NOMO-1 treated with dmso at 0.1 percent for 144 hours (cell line): Measurements from ENCODE around the gene ARL15.

ENCODE experiments used
- DNase-seq: peaks from one replicate; lab custom pipeline; 2025; ENCODE audit not compliant: unreplicated experiment; lab: John Stamatoyannopoulos, UW

Gene ARL15

GRCh38 chr5:54214722-54215121, 95.7 kb downstream of the ARL15 start:
- no peak for DNase-seq

DNA sequence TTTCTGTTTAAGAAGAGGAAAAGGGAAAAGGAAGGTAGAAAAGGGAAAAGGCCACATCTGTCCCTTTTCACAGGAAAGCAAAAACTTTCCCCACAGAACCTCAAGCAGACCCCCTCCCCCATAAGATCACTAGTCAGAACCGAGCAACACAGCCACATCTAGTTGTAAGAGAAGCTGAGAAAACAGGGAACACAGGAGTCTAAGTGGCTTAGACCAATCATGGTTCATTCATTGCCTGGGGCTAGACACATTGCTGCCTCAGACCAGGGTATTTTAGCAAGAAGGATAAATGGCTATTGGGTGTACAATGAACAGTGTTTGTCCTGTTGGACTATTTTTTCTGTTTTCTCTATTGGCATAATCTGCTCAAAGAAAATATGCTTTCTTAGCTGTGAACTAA, 98.0 kb downstream of the ARL15 start:
- no peak for DNase-seq

- DNase-seq: no peak
These were observed 98.5 kb downstream of the ARL15 start for GRCh38 chr5:54211912-54212311.

GRCh38 chr5:54207566-54207965, 102.8 kb downstream of the ARL15 start:
- DNase-seq: no peak

DNA sequence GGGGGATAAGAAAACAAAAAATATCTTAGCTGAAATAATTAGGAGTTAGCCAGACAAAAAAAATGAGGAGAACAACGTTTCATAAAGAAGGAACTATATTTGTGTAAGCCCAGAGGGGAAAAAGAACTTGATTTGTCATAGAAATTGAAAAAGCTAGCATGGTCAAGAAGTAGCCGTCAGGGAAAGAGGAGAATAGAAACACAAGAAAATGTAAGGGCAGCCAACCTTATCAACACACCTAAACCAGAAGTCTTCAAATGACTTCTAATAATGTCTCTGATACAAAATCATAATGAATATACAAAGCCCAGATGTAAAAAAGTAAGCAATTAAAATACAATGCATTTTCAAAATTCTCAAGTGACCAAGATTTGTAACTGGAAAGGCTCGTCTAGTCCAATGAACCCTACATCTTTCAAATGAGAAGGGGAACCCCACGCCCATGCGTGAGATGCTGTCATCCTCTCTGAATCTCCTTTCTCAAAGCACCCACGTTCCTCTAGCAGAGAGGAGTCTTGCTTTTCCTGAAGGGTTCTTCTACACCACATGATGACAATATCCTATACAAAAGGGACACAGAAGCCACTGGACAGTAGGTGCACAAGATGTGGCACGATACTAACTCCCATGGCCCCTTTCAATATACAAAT, 103.7 kb downstream of the ARL15 start:
- DNase-seq: no peak

- no peak for DNase-seq
These were observed 104.5 kb downstream of the ARL15 start for GRCh38 chr5:54205918-54206317.

DNA sequence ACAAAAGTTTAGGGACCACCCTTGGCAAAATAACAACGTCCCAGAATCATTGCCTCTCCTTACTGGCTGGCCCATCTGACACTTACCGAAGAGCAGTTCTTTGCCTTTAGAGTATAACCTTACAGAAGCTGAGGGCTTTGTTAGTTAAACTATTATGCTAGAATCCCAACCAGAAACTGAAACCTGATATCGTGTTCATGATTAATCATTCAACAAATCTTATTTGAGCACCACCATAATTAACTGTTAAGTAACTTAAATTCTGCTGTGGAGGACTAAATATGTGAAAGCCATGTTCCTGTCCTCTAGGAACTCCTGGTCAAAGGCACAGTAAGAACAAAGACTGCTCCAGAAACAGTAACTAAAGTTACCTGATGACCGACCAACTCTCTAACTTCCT, 104.9 kb downstream of the ARL15 start:
- no peak for DNase-seq

- no peak for DNase-seq
These were observed 113.4 kb downstream of the ARL15 start for GRCh38 chr5:54197018-54197417.

GRCh38 chr5:54195701-54196100, 114.7 kb downstream of the ARL15 start:
- DNase-seq: no peak

DNA sequence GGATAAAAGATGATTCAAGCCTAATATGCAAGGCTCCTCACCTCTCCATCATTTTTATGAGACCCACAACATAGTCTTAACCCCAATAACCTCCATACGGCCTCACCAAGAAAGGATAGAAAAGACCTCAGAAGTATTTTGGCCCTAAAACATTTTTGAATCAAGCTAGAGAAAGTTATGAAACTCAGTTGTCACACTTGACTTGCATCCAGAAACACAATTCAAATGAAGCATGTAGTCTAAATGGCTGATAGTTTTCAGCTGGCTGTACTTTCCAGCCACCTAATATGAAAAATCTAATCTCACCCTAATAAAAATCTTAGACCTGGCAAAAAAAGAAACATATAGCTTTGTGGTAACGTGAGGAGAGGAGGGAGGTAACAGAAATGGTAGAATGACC, 116.1 kb downstream of the ARL15 start:
- no peak for DNase-seq

- no peak for DNase-seq
These were observed 122.7 kb downstream of the ARL15 start for GRCh38 chr5:54187694-54188093.

DNA sequence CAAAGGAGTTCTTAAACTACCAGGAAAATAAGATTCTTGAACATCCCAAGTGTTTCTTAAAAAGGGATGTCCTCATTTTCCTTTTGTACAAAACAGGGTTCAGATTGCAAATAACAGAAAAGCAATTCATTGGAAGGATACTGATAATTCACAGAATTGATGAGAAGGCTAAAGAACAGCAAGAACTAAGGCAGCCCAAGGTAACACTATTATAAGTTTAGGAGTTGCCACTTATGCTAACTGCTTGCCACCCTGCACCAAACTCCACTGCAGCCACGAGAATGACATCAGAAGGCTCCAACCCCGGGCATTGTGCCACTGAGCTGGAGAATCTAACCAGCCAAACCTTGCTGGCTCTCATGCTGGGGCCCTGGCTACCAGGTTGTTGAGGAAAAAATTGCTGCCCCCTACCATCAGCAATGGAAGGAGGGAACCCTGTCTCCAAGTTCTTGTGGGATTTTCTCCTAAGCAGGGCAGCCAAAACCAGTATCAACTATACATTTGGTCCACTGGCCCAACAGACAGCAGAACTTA, 123.4 kb downstream of the ARL15 start:
- DNase-seq: no peak

DNA sequence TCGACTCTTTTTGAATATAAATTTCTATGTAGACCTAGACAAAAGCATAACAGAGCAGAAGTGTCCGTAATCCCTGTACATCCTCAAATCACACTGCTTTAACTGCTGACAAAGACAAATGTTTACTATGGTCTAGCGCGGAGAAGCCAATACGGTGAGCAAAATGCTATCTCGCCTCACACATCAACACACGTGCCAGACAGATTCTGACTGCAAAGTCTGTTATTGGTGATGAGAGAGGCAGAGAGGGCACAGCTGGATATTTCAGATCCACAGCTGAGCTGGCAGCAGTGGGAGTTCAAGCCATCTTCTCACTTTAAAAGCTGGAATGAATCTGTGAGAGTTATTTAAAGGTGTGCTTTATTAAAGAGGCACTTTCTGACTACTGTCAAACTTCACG, 124.3 kb downstream of the ARL15 start:
- no peak for DNase-seq

DNA sequence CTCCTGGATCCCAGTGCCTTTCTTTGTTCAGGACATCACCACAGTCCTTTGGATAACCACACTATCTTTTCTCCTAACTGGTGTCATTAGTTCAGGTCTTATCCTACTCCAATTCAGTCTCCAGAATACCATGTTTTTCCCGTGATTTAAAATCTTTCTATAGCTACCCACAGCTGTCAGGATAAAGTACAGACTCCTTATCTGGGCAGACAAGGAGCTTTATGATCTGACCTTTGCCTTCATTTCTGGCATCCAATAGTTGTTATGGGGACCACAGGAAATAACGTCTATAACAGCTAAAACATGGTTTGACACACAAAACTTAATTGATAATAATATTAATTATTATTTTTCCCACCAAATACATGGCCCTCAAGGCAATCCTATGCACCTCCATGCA, 125.6 kb downstream of the ARL15 start:
- no peak for DNase-seq

- DNase-seq: no peak
These were observed 129.7 kb downstream of the ARL15 start for GRCh38 chr5:54180630-54181031.

DNA sequence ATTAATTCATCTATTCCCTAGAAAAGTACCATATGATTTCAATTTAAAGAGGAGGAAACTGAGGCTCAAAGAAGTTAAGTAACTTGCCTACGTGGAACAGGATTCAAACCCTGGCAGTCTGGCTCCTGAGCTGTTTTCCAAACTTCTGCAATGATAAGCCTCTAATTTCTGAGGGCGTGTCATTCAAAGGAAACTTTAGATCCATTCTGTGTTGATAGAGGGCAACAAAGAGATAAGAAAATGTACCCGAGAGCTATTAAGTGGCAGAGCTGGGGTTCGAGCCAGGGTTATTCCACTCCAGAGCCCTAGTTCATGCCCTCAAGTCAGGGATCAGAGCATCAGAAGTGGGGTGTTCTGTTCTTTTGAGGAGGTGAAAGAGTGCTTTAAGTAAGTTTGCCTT, 131.4 kb downstream of the ARL15 start:
- no peak for DNase-seq

DNA sequence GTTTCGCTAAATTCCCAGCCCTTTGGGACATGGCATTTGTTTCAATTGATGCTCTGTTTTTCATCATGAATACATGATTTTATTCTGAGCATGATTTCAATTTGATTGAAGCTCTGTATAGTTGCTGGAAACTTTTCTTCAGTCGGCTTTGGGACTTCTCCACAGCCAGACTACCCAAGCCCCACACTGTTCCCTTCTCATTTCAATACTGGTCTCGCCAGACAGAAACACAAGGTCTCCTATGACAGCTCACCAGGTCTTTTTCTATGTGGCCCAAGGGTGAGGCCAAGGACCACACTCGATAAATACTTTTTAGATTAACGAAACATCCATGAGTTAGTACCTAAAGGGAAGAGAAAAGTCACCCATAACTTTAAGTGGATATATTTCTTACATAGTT, 132.2 kb downstream of the ARL15 start:
- DNase-seq: no peak

DNA sequence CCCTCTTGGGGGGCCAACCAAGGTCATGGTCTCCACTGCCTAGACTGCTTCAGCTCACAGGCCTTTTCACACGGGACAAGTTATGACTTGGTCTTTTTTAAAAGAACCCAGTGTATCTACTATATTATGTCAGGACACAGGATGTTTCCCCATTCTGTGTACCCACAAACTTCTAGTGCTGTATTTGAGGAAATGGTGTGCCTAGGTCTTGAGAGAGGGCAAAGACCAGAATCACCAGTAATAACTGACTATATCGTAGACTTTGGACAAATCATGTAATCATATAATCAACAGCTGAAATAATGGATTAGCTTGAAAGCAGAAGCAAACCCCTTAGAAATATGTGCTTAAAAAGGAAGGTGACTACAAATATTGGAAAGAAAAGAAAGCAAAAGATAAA, 133.3 kb downstream of the ARL15 start:
- no peak for DNase-seq

DNA sequence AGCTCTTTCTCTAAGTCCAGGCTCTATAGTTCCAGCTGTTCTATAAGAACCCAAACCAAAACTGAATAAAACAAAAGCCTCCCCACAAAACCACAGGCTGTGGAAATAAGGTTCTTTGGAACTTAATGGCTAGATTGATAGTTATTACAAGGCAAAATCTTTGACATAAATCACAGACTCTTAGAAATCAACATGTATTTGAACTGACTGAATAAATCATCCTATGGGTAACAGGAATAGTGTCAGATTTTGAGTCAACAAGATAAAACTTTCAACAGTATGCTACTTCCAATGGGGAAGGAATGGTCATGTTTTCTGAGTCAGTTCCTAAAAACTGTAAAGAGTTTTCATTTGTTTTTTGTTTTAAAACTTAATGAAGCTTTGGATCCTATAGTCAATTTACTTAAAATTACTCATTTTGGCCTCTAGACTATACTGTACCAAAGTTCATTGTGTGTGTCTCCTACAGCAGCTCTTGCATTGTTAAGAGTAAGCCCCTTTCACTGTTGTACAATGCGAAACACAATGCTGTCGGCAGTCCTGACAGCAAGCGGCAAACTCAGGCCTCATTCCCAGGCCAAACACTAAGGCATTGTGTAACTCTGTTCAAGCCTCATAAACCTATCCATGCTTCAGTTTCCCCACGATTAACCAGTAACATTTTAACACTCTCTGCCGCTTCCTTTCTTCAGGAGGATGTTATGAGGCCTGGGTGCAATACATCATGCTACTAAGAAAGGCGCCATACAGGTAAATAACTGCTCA, 134.1 kb downstream of the ARL15 start:
- no peak for DNase-seq

GRCh38 chr5:54173251-54173650, 137.1 kb downstream of the ARL15 start:
- DNase-seq: no peak

GRCh38 chr5:54171645-54172384, 138.6 kb downstream of the ARL15 start:
- DNase-seq: no peak

DNA sequence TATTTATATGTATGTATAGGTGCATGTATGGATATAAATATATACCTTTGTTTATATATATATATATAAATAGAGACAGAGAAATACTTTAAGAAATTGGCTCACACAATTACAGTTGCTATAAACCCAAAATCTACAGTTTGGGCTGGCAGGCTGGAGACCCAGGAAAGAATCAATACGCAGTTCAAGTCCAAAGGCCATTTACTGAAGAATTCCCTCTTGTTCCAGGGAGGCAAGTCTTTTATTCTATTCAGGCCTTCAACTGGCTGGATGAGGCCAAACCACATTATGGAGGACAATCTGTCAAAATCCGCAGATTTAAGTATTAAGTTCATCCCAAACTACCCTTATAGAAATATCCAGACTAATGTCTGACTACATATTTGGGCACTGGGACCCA, 144.7 kb downstream of the ARL15 start:
- no peak for DNase-seq
